Activated gamma-delta T cell treated with Interleukin-2 at 50 U/mL for 16 hours (primary cell): ENCODE measurements around the gene CPNE4.
"Not testable (repeated sequence)": the region's sequence is repeated elsewhere in the genome, so short reads cannot be mapped to it uniquely, and the experiment has no call there.

Experiments used
- DNase-seq: peaks from one replicate; pipeline ENCODE4 v3.0.0-alpha.2; 2020

Gene CPNE4

GRCh38 chr3:131503320-131503635, 531.5 kb downstream of the CPNE4 start:
- DNase-seq: no peak

- DNase-seq: peak; percentile 78
Observed at GRCh38 chr3:131502530-131503319, 532.1 kb downstream of the CPNE4 start, which contains the start of gene MRPL3. Gene MRPL3, minus strand, starts transcription at chr3:131502971. Its CDS starts 150 bp downstream, at chr3:131502821.

DNA sequence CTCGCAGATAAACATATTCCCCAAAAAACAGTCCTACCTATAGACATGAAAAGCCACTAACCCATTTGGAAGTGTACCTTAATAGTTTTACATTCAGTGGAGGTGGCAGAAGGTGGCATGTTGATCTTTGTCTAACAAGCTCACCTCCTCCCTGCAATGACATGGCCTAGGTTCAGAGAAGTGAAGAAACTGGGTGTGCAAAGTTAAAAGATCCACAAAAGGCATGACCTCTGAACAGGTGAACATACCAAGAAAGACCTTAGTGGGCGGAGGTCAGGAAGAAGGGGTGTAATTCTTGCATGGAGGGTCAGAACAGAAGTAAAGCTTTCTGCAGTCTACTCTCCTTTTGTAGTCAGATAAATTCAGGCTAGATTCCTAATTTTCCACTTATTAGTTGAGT, 532.9 kb downstream of the CPNE4 start:
- DNase-seq: no peak

DNA sequence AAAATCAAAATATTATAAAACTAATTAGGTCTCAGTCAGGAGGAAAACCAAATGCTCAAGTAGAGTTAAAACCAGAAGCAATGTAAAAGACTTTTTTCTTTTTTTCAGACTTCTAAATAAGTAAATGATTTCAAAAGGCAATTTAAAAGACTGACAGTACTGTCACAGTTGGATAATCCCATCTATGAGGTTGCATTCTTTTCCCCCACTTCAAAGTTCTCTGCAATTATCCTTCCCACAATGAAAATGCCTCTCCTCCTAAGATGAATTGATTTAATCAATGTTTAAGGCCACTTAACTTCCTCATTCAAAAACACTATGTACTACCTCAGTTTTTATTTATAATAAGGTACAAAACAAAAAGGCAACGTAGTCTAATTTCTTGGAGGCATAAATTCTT, 540.1 kb downstream of the CPNE4 start:
- DNase-seq: no peak

- no peak for DNase-seq
Observed at GRCh38 chr3:131491775-131492174, 543.0 kb downstream of the CPNE4 start.

- no peak for DNase-seq
Observed at GRCh38 chr3:131491084-131491483, 543.7 kb downstream of the CPNE4 start.

DNA sequence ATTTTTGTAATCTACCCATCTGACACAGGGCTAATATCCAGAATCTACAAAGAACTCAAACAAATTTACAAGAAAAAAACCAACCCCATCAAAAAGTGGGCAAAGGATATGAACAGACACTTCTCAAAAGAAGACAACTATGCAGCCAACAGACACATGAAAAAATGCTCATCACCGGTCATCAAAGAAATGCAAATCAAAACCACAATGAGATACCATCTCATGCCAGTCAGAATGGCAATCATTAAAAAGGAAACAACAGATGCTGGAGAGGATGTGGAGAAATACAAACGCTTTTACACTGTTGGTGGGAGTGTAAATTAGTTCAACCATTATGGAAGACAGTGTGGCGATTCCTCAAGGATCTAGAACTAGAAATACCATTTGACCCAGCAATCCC, 548.3 kb downstream of the CPNE4 start:
- DNase-seq: not testable (repeated sequence)

DNA sequence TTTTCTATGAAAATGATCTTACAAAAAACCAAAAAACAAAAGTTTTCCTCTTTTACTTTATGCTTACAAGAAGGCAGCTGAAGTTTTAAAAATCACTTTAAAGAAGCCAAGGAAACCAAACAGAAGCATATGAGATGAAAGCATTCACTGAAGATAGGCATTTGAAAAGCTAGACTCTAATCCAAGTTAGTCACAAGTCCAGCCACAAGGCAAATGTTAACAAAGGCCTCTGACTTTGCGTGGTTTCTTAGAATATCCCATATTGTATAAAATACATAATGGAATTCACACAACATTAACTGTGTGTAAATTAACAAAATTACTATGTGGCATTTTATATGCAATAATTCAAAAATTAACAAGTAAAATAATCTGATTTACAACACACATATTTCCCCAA, 549.7 kb downstream of the CPNE4 start:
- no peak for DNase-seq

GRCh38 chr3:131484496-131485111, 550.2 kb downstream of the CPNE4 start:
- no peak for DNase-seq
